Kidney capillary endothelial cell (primary cell): Measurements from ENCODE around the gene FBLN5.
"Not testable (repeated sequence)": the region's sequence is repeated elsewhere in the genome, so short reads cannot be mapped to it uniquely, and the experiment has no call there.

Experiments used
- DNase-seq: peaks from one replicate; pipeline ENCODE4 v3.0.0-alpha.2; 2018; ENCODE audit warnings: low spot score

Gene FBLN5

DNA sequence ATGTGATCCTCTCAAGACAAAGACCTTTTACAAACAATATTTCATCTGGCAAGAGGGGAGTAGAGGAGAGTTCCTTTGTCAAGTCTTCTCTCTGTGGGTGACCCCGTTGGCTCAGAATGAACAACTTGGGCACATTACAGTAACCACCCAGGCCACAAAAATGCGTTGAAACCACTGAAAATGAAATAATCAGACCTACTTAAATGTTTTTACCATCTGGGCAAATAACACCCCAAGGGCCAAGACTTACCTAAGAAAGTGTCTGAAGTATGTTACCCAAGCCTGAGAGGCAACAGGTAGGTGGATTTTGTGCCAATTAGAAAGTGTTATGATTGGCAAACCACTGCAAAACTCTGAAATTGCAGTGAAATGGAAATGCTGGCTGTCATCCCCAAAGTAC lies 81.4 kb downstream of the FBLN5 start:
- DNase-seq: no peak

GRCh38 chr14:91862417-91862816 lies 85.1 kb downstream of the FBLN5 start:
- DNase-seq: no peak

- no peak for DNase-seq
Measured at GRCh38 chr14:91861091-91861490, 86.4 kb downstream of the FBLN5 start.

GRCh38 chr14:91860238-91860637 lies 87.3 kb downstream of the FBLN5 start:
- DNase-seq: no peak

DNA sequence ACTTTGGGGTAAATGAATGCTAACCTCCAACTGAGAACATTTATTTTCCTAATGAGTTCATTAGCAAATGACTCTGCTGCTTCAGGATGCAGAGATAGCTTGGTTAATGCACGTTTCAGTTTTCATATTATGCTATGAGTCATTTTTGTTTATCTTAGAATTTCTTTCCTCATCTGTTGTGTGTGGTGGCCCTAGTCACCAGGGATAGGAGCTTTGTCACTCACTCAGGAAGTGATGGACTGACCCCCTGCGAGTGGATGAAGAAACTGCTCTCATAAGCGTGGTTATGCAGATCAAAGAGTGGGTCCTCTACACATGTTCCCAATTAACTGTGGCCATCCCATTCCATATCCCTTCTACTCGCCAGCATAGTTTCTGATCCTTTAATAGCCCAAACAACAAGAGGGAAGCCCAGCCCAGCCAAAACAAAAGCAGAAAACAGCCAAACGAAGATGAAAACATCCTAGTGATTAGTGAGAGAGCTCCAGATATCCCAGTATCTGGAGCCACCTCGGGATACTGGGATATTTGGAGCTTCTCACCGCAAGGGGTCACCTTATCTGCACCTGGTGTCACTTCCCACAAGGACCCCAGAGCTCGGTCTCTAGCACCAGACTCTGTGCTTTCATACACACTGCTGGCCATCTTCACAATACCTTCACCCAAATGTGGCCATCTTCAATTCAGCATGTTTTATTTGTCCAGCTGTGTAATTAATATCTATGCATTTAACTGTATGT lies 88.8 kb downstream of the FBLN5 start:
- DNase-seq: peak; percentile 56

DNA sequence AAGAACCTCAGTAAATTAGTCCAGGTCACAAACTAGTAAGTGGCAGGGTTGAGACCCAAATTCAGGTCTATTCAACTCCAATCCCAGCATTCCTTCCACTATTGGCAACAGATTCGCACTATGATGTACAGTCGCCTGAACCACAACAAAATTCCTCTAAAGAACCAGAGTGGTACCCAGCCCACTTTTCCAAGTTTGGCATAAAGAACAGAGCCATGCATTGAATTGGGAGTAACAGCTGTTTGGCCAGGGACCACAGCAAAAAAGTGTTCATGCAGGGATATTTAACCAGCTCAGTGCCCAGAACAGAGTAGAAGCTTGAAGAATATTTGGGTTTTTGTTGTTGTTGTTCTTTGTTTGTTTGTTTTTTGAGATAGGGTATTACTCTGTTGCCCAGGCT lies 89.9 kb downstream of the FBLN5 start:
- DNase-seq: no peak

- DNase-seq: no peak
Measured at GRCh38 chr14:91854327-91854934, 93.1 kb downstream of the FBLN5 start.

- DNase-seq: no peak
Measured at GRCh38 chr14:91851563-91851962, 95.9 kb downstream of the FBLN5 start.

GRCh38 chr14:91848504-91849001 lies 98.9 kb downstream of the FBLN5 start:
- DNase-seq: no peak

DNA sequence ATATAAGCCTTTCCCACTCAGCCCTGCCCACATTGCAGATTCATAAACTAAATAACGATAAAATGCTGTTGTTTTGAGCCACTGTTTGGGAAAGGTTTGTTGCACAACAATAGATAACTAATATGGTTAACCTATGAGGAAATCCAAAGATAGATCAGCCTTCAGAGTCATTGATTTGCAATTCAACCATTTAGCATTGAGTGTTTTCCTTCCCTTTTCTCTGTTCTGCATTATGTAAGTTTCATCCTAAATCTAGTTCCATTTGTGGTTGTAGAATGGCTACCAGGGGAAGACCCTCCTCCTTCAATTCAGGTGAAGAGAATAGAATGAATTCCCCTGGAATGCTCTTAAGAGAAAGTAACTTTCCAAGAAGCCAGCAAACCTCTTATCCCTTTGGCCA lies 99.8 kb downstream of the FBLN5 start:
- DNase-seq: no peak

GRCh38 chr14:91845652-91846051 lies 101.8 kb downstream of the FBLN5 start:
- no peak for DNase-seq

GRCh38 chr14:91845056-91845455 lies 102.4 kb downstream of the FBLN5 start:
- not testable (repeated sequence) for DNase-seq

GRCh38 chr14:91844029-91844428 lies 103.5 kb downstream of the FBLN5 start:
- no peak for DNase-seq

- DNase-seq: no peak
Measured at GRCh38 chr14:91843437-91843836, 104.1 kb downstream of the FBLN5 start.

GRCh38 chr14:91841065-91841464 lies 106.4 kb downstream of the FBLN5 start:
- no peak for DNase-seq

DNA sequence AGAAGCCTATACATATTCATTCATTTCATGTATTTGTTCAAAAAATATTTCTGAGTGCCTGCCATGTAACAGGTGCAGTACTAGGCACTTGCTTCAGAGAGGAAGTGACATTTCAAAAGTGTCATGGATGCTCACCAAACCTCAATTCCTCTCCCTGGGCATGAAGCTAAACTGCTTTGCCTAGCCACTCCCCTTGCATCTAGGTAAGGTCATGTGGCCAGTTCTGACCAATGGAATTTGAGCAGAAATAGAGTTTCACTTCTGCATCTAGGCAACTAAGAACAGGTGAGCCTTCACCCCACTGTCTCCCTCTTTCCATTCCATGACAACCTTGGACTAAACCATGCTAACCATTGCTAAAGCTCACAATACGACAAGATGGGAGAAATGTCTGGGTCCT lies 107.7 kb downstream of the FBLN5 start:
- DNase-seq: no peak

- DNase-seq: no peak
Measured at GRCh38 chr14:91837076-91837475, 110.4 kb downstream of the FBLN5 start.

GRCh38 chr14:91835920-91836843 lies 111.3 kb downstream of the FBLN5 start:
- no peak for DNase-seq

DNA sequence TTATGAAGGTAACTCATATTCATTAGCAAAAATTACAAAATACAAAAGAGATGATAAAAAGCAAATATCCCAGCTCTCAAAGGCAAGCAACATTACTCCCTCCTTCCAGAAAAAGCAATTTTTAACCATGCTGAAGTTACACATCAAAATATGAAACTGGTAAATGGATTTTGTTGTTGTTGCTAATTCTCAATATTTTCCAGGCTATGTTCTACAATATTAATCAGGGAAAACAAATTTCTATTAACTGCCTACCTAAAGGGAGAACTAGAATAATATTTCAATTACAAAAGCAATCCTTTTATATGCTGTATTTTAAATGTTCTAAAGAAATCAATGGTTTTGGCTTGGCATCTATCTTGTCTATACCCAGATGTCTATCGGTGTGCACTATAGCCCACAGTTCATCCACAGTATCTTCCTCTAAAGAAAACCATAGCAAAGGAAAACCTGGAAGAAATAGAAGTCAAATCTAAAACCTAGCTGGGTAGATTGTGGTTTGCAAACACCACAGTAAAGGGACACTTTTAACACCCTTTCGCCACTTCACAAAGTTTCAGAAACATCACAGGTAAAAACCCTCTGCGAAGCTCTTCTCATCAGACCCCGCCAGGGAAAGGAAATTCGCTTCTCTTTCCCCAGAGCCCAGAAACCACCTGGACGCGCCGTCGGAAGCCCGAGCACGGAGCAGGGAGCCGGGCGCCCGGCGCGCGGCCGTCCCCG lies 112.1 kb downstream of the FBLN5 start:
- no peak for DNase-seq

DNA sequence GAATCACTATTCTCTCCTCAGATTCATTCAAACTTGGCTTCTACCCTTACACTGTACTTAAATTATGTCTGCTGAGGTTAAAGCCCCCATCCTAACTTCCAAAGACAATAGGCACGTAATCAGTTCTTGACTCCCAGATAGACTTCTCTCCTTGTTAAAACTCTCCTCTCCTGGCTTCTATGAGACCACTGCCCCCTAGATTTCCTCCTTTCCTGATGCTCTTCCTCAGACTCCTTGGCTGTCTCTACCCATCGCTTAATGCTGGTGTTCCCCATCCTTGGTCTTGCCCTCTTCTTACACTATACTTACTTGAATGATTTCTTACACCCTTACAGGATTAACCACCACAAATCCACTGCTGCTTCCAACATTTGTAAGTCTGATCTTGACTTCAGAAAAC lies 112.9 kb downstream of the FBLN5 start:
- no peak for DNase-seq

- no peak for DNase-seq
Measured at GRCh38 chr14:91831337-91831736, 116.2 kb downstream of the FBLN5 start.

DNA sequence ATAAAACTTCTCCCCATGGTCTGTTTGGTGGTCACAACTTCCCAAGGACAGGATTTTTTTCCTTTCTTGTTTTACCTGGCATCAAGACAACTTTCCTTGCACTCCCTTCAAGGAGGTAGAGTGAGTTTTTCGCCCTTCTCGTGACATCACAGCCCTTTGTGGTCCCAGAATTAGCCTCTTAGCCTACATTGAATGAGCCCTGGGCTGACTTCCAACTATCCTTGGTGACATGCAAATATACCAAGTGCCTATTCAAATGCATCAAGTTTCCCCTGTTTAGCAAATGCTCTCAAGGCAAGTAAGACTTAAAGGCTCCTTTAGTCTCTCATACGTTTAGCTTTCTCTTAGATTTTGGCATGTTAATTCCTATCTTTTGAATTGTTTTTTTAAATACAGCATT lies 116.7 kb downstream of the FBLN5 start:
- no peak for DNase-seq
